Smooth muscle cell (in vitro differentiated cells): ENCODE results near the gene GFPT1. TPM values are rescaled to one million over a fixed set of nuclear protein-coding genes. Genes with fewer than 3 reads are reported as not detected.
A peak's percentile ranks its signal among the peaks of the same experiment; 100 is the strongest.

Experiments used
- DNase-seq: peaks from one replicate; lab custom pipeline; 2025; ENCODE audit not compliant: unreplicated experiment; lab: John Stamatoyannopoulos, UW
- H2AFZ ChIP-seq: fragments of 200-600 bp; sonication (generic); 2 replicates; pipeline ENCODE4 v1.6.0; 2016; ENCODE audit warnings: antibody characterized with exemption, low read depth, mild to moderate bottlenecking
- H3F3A ChIP-seq: fragments of 200-600 bp; sonication (generic); 2 replicates; pipeline ENCODE4 v1.6.0; 2017; ENCODE audit warnings: antibody characterized with exemption, low read depth
- H3K27ac ChIP-seq: fragments of 200-600 bp; sonication (generic); 2 replicates; pipeline ENCODE4 v1.5.1; 2016; ENCODE audit warnings: low read depth, mild to moderate bottlenecking
- H3K27me3 ChIP-seq: fragments of 200-600 bp; sonication (generic); 2 replicates; pipeline ENCODE4 v1.6.1; 2016; ENCODE audit warnings: low read depth, mild to moderate bottlenecking
- H3K36me3 ChIP-seq: fragments of 200-600 bp; sonication (generic); 2 replicates; pipeline ENCODE4 v1.5.1; 2016; ENCODE audit warnings: low read depth
- H3K4me1 ChIP-seq: fragments of 200-600 bp; sonication (generic); 2 replicates; pipeline ENCODE4 v1.5.1; 2016; ENCODE audit warnings: low read depth
- H3K4me2 ChIP-seq: fragments of 200-600 bp; sonication (generic); 2 replicates; pipeline ENCODE4 v1.6.0; 2016; ENCODE audit warnings: mild to moderate bottlenecking
- H3K4me3 ChIP-seq: fragments of 200-600 bp; sonication (generic); 2 replicates; pipeline ENCODE4 v1.5.1; 2016; ENCODE audit warnings: mild to moderate bottlenecking
- H3K79me2 ChIP-seq: fragments of 200-600 bp; sonication (generic); 2 replicates; pipeline ENCODE4 v1.6.0; 2016; ENCODE audit warnings: low read depth, mild to moderate bottlenecking
- H3K9ac ChIP-seq: fragments of 200-600 bp; sonication (generic); 2 replicates; pipeline ENCODE4 v1.6.0; 2016; ENCODE audit warnings: low read depth
- H3K9me3 ChIP-seq: fragments of 200-600 bp; sonication (generic); replicated peaks from 2 replicates; pipeline ENCODE4 v1.5.1; 2016; ENCODE audit warnings: low read depth
- H4K20me1 ChIP-seq: fragments of 200-600 bp; sonication (generic); 2 replicates; pipeline ENCODE4 v1.6.0; 2016; ENCODE audit warnings: low read depth
- WGBS: methylation state at CpG from one replicate; pipeline ENCODE4 v1.1.7; 2016; ENCODE audit warnings: low lambda C conversion rate; 5-methylcytosine and 5-hydroxymethylcytosine counted together
- polyA plus RNA-seq: library from polyadenylated mRNA; unstranded; fragments of >200 nt; fragmentation: Nextera tagmentation; extraction: Ambion mirVana; gene quantifications from 2 replicates; pipeline ENCODE4 v1.2.1, GENCODE V29; 2016
- total RNA-seq: library from RNA; depleted of rRNA; stranded (reverse); fragments of >200 nt; gene quantifications from 2 replicates; pipeline ENCODE4 v1.2.3, GENCODE V29; 2014
- TF ChIP-seq, protein P1 (sequence below): fragments of 200-600 bp; sonication (generic); IDR thresholded peaks from 2 replicates; pipeline ENCODE4 v1.5.1; 2017; ENCODE audit warnings: borderline replicate concordance, mild to moderate bottlenecking, antibody characterized with exemption; ENCODE audit not compliant: insufficient read depth, poor library complexity, severe bottlenecking

Gene GFPT1
- total RNA-seq (78.5 and 91.6 TPM in 2 replicates), polyA plus RNA-seq (96.8 and 97.7 TPM in 2 replicates)

DNA sequence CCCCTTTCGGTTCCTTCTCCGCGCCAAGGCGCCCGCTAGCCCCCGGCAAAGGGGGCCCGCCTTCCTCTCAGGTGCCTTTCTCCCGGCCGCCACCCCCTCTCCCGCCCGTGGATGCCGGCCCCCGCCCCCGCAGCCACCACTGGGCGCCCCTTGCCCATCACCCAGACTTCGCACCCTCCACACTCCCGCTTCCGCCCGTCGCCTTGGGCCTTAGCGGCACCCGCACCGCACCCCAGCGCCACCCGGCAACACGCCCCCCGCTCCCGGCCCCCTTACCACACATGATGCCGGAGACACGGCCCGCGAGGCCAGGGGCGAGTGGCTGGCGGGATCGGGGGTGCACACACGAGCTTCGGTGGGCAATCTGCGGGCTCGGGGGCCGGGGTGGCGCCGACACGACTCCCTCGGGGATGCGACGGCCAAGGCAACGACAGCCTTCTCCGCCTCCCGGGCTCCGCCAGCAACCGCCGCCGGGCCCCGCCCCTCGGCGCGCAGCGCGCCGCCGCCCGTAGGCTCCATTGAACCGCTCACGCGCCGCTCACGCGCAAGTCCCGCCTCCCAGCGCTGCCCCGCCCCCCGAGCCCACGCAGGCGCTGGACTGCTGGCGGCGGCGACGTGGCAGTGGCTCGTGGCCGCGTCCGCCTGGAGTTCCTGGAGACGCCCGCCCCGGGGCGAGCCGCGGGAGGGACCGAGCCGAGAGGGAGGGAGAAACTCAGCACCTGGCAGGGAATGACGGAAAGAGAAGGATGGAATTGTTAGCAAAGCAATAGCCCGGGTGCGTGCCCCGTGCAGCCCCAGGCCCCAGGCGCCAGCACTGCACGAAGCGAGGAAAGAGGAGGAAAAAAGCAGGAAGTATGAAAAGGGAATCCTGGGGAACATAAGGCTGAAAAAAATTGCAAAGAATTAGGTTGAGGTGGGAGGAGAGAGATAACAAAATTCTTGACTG lies at the start of gene GFPT1:
Gene GFPT1 (minus strand): TSS at position 439 of the 946 bp plus-strand sequence. CDS start 156 bp downstream, at position 283.
- peak within 1 kb of the TSS; percentile 84 for H3K27ac ChIP-seq
- peaks cover 21% of the 10 kb centered on the region for H3F3A ChIP-seq
- H3K4me2 ChIP-seq, result peak within 1 kb of the TSS; percentile 100
- peak within 1 kb of the TSS; percentile 99 for H3K4me3 ChIP-seq
- TF ChIP-seq, protein P1, sequence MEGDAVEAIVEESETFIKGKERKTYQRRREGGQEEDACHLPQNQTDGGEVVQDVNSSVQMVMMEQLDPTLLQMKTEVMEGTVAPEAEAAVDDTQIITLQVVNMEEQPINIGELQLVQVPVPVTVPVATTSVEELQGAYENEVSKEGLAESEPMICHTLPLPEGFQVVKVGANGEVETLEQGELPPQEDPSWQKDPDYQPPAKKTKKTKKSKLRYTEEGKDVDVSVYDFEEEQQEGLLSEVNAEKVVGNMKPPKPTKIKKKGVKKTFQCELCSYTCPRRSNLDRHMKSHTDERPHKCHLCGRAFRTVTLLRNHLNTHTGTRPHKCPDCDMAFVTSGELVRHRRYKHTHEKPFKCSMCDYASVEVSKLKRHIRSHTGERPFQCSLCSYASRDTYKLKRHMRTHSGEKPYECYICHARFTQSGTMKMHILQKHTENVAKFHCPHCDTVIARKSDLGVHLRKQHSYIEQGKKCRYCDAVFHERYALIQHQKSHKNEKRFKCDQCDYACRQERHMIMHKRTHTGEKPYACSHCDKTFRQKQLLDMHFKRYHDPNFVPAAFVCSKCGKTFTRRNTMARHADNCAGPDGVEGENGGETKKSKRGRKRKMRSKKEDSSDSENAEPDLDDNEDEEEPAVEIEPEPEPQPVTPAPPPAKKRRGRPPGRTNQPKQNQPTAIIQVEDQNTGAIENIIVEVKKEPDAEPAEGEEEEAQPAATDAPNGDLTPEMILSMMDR, result no peak
- no peaks in the 10 kb centered on the region for H3K9me3 ChIP-seq
- peak within 1 kb of the TSS; percentile 70 for H2AFZ ChIP-seq
- H3K79me2 ChIP-seq, result peaks cover 50% of the 10 kb centered on the region
- peaks cover 36% of the 10 kb centered on the region for H3K4me1 ChIP-seq
- H3K36me3 ChIP-seq, result no peaks in the 10 kb centered on the region
- peaks cover 44% of the 10 kb centered on the region for H4K20me1 ChIP-seq
- H3K27me3 ChIP-seq, result no peaks in the 10 kb centered on the region
- H3K9ac ChIP-seq, result peak within 1 kb of the TSS; percentile 98
- peak; percentile 78 for DNase-seq
- under 1% methylated on average over 43 of the region's 97 CpGs for WGBS

DNA sequence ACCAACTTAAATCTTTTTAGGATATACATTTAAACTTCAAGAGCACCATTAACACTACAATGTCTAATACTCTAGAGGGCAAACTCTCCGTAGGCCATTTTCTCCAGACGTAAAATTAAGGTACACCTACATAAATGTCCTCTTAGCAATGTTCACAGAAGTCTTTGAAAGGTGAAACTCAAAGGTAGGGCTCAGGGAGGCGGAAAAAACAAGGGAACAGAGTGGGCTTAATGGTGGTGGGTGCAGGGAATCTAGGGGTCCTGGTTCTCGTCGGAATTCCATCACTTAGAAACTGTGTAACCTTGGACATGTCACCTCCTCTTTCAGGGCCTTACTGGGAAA lies 49.5 kb upstream of the GFPT1 start:
- H3K4me1 ChIP-seq, result peaks cover 11% of the 10 kb centered on the region
- H3K4me2 ChIP-seq, result peak overlapping the region; percentile 91
- H4K20me1 ChIP-seq, result no peaks in the 10 kb centered on the region
- TF ChIP-seq, protein P1, result no peak
- no peaks in the 10 kb centered on the region for H3K27me3 ChIP-seq
- H2AFZ ChIP-seq, result peak overlapping the region; percentile 58
- WGBS, result 7% methylated on average over 5 of the region's 5 CpGs
- H3K79me2 ChIP-seq, result peaks cover 37% of the 10 kb centered on the region
- H3K27ac ChIP-seq, result peak overlapping the region; percentile 91
- peaks cover 6% of the 10 kb centered on the region for H3F3A ChIP-seq
- H3K4me3 ChIP-seq, result peak overlapping the region; percentile 74
- no peaks in the 10 kb centered on the region for H3K36me3 ChIP-seq
- H3K9me3 ChIP-seq, result no peaks in the 10 kb centered on the region
- H3K9ac ChIP-seq, result peak overlapping the region; percentile 81
- no peak for DNase-seq

DNA sequence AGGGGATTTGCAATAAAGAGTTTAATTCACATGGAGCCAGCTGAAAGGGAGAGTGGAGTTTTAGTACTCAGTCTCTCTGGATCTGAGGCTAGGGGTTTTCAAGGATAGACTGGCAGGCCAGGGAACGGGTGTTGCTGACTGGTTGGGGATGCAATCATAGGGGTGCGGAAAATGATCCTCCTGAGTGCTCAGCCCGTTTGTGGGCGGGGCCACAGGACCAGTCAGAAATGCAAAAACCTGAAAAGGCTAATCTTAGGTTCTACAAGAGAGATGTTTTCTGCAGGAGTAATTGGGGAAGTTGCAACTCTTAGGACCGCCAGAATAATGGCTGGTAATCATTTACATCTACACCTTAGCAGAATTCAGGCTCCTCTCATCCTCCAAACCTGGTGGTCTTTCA lies 47.7 kb upstream of the GFPT1 start:
- Histone ChIP-seq H3K9me3 (no peaks in the 10 kb centered on the region), H3K27me3 (no peaks in the 10 kb centered on the region), H3K79me2 (peaks cover 37% of the 10 kb centered on the region), H3K4me2 (no peak overlapping the region), H3K9ac (no peak overlapping the region), H3K27ac (no peak overlapping the region), H3F3A (peaks cover 6% of the 10 kb centered on the region), H3K4me3 (no peak overlapping the region), H3K36me3 (no peaks in the 10 kb centered on the region), H3K4me1 (peaks cover 11% of the 10 kb centered on the region), H2AFZ (no peak overlapping the region), H4K20me1 (no peaks in the 10 kb centered on the region)
- DNase-seq, result no peak
- WGBS, result 88% methylated on average over 5 of the region's 5 CpGs
- TF ChIP-seq, protein P1, result no peak
